HG02678 (cell line): ENCODE measurements around the gene GP1BB.

Experiments
- ATAC-seq: cut with Tn5 transposase; IDR thresholded peaks from one replicate; pipeline ENCODE4 v1.9.1; 2021; ENCODE audit warnings: mild to moderate bottlenecking, moderate library complexity; ENCODE audit not compliant: unreplicated experiment

The GP1BB gene

GRCh38 chr22:19713650-19714311, 9.6 kb upstream of the GP1BB start:
- no peak for ATAC-seq

- no peak for ATAC-seq
These were observed 8.8 kb upstream of the GP1BB start, which contains the start of gene SEPTIN5 for GRCh38 chr22:19714312-19715187. Gene SEPTIN5 (plus strand): TSS chr22:19714503. CDS start chr22:19714589, 86 bp downstream.

GRCh38 chr22:19715188-19715930, 8.0 kb upstream of the GP1BB start:
- ATAC-seq = no peak

- ATAC-seq = no peak
These were observed 7.1 kb upstream of the GP1BB start for GRCh38 chr22:19716041-19716828.

GRCh38 chr22:19716829-19717105, 6.6 kb upstream of the GP1BB start:
- no peak for ATAC-seq

GRCh38 chr22:19717181-19717580, 6.2 kb upstream of the GP1BB start:
- no peak for ATAC-seq

- ATAC-seq = peak; percentile 62
These were observed 5.5 kb upstream of the GP1BB start for GRCh38 chr22:19717691-19718455.

- ATAC-seq = no peak
These were observed 4.8 kb upstream of the GP1BB start for GRCh38 chr22:19718456-19719049.

GRCh38 chr22:19719050-19719482, 4.3 kb upstream of the GP1BB start:
- no peak for ATAC-seq

GRCh38 chr22:19719488-19720021, 3.8 kb upstream of the GP1BB start:
- no peak for ATAC-seq

GRCh38 chr22:19720150-19720827, 3.0 kb upstream of the GP1BB start:
- ATAC-seq = no peak

- ATAC-seq = no peak
These were observed 2.4 kb upstream of the GP1BB start for GRCh38 chr22:19720999-19721329.

- ATAC-seq = no peak
These were observed 1.8 kb upstream of the GP1BB start for GRCh38 chr22:19721330-19722177.

GRCh38 chr22:19722178-19722981, 959 bp upstream of the GP1BB start:
- ATAC-seq = no peak

- ATAC-seq = no peak
These were observed 432 bp upstream of the GP1BB start for GRCh38 chr22:19722982-19723231.

GRCh38 chr22:19723983-19724827, 866 bp downstream of the GP1BB start:
- ATAC-seq = no peak
